Dermis microvascular lymphatic vessel endothelial cell (primary cell): Measurements from ENCODE around the gene SNAPIN. TPM values are rescaled to one million over a fixed set of nuclear protein-coding genes. Genes with fewer than 3 reads are reported as not detected.

ENCODE experiments used
- DNase-seq, 2 donors: peaks; one replicate each; pipeline versions ENCODE4 v3.0.0 to v3.0.0-alpha.2; 2010; ENCODE audit warnings: low read depth in 2 of 2
- total RNA-seq: library from RNA; depleted of rRNA; stranded (reverse); fragments of >200 nt; gene quantifications from 2 replicates; pipeline ENCODE4 v1.2.1, GENCODE V29; 2014

SNAPIN gene
- total RNA-seq, 1 donor from 2014 or later, result 55.5 TPM

DNA sequence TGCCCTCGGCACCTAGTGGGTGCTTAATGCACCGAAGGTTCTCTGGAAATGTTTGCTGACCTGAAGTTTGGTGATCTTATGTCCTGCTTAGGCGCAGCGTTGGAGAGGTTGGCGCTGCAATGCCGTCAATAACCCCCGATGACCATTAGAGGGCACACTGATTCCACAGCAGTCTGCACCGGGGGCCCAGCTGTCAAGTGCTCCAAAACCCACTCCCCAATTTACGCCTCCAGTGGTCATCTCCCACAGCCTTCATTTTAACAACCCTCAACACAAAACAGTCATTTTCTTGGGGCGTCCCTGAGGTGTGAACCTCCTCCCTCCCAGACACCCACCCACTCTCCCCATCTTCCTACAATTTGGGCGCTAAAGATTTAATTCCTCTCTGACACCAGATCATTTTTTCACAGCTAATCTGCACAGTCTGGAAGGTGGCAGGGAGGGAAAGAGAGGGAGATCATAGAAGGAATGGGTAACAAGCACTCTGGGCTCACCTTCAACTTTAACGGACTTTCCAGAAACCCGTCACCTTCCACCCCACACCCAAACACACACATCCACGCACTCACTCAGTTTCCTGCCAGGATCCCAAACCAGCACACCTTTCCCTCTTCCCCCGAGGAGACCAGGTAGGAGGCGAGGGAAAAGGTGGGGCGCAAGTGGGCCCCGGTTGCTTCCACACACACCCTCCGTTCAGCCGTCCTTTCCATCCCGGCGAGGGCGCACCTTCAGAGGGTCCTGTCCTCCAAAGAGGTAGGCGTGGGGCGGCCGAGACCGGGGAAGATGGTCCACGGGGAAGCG is 19.4 kb downstream of the SNAPIN start:
- DNase-seq, result peak in 1 of 2 donors; percentile 72

DNA sequence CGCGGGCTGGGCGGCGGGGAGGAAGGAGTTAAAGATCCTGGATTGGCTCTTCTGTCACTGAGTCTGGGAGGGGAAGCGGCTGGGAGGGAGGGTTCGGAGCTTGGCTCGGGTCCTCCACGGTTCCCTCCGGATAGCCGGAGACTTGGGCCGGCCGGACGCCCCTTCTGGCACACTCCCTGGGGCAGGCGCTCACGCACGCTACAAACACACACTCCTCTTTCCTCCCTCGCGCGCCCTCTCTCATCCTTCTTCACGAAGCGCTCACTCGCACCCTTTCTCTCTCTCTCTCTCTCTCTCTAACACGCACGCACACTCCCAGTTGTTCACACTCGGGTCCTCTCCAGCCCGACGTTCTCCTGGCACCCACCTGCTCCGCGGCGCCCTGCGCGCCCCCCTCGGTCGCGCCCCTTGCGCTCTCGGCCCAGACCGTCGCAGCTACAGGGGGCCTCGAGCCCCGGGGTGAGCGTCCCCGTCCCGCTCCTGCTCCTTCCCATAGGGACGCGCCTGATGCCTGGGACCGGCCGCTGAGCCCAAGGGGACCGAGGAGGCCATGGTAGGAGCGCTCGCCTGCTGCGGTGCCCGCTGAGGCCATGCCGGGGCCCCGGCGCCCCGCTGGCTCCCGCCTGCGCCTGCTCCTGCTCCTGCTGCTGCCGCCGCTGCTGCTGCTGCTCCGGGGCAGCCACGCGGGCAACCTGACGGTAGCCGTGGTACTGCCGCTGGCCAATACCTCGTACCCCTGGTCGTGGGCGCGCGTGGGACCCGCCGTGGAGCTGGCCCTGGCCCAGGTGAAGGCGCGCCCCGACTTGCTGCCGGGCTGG is 20.2 kb downstream of the SNAPIN start, which contains the start of gene NPR1:
Gene NPR1, plus strand, starts transcription at position 170 of the 818 bp plus-strand sequence. Its CDS starts 421 bp downstream, at position 591.
- peak in 1 of 2 donors; percentile 42 for DNase-seq

DNA sequence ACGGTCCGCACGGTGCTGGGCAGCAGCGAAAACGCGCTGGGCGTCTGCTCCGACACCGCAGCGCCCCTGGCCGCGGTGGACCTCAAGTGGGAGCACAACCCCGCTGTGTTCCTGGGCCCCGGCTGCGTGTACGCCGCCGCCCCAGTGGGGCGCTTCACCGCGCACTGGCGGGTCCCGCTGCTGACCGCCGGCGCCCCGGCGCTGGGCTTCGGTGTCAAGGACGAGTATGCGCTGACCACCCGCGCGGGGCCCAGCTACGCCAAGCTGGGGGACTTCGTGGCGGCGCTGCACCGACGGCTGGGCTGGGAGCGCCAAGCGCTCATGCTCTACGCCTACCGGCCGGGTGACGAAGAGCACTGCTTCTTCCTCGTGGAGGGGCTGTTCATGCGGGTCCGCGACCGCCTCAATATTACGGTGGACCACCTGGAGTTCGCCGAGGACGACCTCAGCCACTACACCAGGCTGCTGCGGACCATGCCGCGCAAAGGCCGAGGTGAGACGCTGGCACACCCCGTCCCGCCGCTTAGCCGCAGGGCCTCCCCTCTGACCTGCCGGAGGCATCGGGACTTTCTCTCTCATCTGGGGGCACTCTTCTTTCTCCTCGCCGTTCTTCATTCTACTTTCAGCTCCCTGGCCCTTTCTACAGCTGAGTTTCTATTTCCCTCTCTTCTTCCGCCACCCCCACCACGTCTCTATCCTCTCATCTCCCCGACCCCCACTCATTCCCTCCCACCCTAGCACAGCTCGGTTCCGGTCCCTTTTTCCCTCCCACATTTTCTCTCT is 21.0 kb downstream of the SNAPIN start:
- DNase-seq, result peak in 1 of 2 donors; percentile 53

DNA sequence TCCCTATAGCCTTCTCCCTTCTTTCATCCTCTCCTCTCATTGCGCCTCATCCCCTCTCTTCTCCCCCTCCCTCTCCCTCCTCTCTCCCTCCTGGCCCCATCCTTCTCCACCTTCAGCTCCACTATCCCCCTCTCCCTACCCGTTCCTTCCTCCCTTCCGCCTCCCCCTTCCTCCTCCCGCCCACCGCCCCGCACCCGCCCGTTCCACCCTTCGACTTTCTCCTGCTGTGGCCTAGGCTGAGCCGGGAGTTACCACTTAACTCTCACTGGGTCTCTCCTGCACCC is 21.6 kb downstream of the SNAPIN start:
- DNase-seq, result no peak

DNA sequence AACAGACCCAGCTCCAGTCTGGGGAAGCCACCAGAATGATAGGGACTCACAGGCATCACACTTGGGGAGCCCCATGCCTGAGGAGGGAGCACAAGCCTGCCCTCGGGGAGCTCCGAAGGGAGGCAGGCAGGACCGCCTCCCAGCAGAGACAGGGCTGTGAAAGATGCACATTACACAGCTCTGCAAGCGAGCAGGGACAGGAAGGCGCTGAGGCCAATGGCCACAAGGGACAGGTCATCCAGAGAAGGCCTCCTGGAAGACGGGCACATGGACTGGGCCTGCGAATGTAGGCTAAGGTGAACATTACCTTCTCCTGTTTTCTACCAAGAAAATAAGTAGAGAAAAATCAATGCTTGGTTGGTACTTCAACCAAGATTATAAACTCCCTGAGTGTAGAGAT is 24.2 kb downstream of the SNAPIN start:
- no peak for DNase-seq

DNA sequence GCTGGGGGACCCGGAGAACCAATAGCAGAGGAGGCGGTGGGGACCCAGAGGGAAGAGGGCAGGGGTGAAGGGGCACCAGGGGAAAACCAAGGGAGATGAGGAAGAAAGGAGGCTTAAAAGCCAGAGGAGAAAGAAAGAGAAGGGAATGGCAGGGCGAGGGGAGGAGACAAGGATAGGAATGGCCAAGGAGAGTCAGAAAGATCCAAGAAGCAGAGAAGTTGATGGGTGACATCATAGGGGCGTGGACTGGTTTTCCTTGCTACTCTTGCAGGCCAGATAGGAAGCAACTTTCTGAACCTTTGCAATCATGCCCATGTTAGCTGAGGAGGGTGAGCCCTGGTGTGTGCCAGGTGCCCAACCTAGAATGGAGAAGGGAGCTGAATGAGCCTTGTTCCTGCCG is 25.4 kb downstream of the SNAPIN start:
- no peak for DNase-seq

DNA sequence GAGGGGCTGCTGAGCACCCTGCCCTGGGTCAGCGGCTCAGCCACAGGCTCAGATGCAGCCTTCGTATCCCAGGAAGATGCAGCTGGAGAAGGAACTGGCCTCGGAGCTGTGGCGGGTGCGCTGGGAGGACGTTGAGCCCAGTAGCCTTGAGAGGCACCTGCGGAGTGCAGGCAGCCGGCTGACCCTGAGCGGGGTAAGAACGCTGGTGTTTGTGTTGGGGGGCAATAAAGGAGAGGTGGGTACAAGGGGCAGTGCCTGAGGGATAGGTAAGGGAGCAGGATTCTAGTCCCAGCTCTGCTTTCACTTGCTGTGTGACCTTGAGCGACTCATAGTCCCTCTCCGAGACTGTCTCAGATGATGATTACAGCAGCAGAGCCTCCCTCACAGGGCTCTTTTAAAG is 26.4 kb downstream of the SNAPIN start:
- DNase-seq, result no peak

DNA sequence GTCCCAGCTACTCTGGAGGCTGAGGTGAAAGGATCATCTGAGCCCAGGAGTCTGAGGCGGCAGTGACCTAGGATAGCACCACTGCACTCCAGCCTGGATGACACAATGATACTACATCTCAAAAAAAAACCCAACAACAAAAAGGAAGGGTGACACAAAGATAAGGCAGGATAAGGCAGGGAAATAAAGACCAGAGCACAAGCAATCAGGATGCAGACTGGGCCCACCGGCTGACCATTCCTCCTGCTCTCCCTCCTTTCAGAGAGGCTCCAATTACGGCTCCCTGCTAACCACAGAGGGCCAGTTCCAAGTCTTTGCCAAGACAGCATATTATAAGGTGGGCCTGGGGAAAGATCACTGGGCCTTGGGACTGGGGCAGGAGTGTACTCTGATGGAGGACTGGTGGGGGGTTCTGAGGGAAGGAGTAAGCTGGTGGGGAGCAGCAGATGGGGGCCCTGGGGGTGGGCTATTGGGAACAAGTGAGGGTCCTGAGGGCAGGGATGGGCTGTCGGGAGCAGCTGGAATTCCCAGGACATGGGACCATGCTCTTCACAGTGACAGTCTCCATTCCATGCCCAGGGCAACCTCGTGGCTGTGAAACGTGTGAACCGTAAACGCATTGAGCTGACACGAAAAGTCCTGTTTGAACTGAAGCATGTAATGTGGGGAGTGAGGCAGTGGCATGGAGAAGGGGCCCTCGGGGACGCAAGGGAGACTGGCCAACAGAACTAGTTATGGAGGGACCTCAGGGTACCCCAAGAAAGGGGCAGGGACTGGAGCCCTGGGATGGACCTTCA is 27.2 kb downstream of the SNAPIN start:
- DNase-seq, result no peak

DNA sequence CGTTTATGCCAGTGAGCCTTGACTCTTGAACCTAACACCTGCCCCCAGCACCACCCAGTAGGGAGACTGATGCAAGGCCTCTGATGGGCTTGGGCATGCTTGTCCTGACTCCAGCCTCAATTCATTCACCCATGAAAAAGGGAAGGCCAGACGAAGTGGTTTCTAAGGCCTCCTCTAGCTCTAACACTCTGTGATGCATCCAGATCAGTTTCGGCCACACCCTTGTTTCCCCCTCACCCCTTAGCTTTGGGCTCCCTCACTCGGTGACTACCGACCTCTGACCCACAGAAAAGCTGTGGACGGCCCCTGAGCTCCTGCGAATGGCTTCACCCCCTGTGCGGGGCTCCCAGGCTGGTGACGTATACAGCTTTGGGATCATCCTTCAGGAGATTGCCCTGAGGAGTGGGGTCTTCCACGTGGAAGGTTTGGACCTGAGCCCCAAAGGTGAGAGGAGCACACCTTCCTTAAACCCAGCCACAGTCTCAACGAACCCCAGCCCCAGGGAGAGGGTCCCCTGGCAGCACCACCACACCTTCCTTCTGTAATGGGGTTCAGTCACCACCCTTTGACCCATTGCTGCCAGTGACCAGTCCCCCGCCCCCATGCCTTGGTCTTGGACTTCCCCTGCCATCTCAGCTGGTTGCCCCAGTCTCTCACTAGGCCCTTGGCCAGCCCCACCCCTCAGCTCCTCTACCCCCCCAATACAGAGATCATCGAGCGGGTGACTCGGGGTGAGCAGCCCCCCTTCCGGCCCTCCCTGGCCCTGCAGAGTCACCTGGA is 29.0 kb downstream of the SNAPIN start:
- DNase-seq, result no peak

DNA sequence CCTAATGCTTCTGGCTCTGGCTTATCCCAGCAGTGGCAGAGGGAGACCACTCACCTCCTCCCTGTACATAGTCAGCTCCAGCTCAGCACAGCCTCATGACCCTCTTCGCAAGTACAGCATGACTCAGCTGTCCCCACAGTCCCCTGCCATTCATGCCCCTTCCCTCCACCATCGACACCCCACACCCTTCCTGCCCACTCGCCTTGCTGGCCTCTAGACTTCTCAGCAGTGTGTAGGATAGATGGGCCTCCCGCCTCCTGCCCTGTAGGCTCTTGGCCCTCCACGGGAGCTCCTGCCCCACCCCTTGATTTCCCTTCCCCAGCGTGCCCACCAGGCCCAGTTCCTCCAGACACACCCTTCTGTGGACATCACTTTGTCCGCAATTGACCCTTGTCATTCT is 29.8 kb downstream of the SNAPIN start:
- no peak for DNase-seq

DNA sequence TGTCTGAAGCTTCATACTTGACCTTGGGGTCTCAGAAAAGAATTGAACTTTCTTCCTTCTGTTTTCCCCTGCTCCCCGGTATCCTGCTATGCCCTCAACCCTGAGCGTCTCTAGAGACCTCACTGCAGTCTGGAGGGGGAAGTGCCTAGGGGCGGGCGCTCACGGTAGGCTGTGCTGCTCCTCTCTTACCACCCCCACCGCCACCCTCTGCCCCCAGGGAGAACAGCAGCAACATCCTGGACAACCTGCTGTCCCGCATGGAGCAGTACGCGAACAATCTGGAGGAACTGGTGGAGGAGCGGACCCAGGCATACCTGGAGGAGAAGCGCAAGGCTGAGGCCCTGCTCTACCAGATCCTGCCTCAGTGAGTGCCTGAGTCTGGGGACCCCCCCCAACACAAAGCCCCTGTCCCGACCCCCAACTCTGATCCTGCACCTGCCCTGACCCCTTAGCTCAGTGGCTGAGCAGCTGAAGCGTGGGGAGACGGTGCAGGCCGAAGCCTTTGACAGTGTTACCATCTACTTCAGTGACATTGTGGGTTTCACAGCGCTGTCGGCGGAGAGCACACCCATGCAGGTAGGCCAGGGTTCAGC is 30.3 kb downstream of the SNAPIN start:
- no peak for DNase-seq

DNA sequence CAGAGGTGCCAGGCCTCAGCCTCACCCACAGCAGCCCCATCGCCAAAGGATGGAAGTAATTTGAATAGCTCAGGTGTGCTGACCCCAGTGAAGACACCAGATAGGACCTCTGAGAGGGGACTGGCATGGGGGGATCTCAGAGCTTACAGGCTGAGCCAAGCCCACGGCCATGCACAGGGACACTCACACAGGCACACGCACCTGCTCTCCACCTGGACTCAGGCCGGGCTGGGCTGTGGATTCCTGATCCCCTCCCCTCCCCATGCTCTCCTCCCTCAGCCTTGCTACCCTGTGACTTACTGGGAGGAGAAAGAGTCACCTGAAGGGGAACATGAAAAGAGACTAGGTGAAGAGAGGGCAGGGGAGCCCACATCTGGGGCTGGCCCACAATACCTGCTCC is 35.0 kb downstream of the SNAPIN start:
- no peak for DNase-seq

DNA sequence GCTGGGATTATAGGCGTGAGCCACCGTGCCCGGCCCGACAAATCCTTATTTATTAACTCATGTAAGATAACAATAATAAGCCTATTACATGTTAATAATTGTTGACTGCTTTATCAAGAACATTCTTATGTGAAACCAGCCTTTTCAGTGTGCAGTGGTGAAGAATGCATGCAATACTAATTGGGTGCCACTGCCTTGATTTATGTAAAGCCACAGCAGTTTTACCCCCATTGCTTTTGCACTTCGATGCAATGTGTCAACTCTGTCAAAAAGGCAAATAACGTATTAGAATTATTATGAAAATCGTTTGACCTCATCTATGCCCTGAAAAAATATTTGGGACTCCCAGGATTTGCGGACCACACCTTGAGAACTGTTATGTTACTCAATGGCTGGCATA is 38.2 kb downstream of the SNAPIN start:
- DNase-seq, result no peak

DNA sequence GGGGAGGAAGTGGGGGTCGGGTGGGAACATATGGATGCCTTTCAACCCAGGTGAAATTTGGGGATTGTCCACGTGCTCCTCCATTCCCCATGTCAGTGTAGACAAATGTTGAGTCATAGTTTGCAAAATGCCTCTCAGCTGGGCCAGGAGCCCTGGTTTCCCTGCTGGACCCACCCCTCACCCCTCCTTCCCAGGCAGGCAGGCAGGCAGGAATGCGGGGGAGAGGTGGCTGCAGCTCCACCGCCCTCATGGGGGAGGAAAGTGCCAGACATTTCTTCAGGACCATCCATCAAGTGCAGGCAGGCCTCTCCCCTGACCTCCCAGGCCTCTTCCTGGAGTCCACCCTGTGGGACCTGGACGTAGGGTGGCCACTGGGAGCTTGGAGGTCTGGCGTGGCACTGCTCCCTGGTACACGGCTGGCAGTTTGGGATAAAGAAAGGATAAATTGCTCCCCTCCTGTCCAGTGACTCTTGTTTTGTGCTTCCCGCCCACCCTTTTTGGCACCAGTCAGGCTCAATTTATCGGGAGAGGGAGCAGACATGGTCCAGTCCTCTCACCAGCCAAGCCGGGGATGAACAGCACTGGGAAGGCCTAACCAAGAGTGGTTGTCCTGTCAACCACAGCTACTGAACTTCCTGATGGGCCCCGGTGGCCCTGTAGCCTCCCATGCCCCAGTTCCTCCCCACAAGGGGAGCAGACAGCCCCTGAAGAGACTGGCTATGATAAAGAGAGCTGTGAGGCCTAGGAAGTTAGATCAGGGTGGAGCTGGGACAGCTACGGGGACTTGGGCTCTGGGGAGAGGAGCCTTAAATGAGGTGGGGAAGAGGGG is 38.9 kb downstream of the SNAPIN start:
- DNase-seq, result peak in 1 of 2 donors; percentile 8

DNA sequence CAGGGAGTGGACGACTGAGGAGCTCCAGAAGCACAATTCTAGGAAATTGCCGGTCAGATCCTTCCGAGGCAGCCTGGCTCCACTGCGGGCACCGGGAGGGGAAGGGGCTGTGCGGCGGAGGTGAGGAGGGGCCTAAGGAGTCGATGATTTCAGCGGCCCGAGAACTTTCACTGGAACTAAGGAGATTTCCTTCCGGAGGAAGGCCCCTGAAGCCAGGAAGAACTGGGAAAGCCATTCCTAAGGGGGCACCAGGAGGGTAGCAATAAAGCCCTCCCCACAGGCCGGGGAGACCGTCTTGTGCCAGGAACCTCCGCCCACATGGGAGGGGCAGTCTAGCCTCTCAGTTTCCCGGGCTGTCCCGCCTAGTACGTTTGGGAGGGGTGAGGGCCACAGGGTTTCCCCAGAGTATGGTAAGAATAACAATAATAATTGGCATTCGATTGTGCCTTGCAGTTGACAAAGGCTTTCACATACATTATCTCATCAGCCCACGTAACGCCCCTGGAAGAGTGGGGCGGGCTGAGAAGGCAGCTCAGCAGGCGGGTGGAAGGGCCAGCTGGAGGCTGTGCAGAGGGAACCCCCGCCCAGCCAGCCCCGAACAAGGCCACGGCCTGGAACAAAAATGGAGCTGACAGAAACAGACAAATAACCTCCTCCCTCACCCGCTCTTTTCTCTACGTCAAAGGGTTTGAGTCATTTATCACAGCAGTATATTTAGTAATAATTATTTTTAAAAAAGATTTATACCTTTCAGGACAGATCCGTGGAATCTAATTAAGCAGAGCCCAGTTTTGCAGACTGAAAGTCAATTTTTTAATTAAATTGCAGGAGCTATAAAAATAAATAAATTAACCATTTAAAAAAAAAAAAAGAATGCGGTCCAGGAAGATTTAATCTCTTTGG is 39.8 kb downstream of the SNAPIN start:
- DNase-seq, result peak; percentile 10 to 84

DNA sequence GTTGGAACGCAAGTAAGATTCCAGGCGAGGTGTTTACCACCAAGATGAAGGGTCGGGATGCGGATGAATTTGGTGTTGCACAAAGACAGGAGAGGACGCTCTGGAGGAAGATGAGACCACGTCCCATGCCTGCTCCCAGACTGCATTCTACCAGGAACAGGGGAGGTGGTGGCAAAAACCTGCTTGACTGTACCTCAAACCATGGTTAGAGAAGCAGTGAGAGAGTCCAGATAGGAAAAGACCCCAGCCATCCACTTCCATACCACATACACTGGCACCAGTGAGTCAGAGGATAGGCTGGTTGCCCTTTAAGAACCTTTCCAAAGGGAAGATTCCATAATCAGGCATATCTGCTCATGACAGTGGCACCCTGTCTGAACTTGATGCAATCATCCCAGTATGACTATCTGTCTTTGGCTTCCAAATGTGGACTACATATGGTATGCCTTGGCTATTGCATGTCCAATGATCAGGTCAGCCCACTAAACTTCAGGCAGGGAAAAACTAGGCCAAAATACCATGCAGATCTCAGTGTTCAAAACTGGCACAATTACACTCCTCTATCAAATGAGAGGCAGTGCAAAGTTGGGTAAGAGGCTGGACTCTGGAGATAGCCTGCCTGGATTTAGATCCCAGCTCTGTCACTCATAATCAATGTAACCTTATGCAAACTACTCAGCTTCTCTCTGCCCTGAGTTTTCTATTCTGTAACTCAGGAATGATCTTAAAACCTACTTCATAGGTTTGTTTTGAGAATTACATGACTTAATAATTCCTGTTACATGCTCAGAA is 40.6 kb downstream of the SNAPIN start:
- DNase-seq, result peak in 1 of 2 donors; percentile 27

DNA sequence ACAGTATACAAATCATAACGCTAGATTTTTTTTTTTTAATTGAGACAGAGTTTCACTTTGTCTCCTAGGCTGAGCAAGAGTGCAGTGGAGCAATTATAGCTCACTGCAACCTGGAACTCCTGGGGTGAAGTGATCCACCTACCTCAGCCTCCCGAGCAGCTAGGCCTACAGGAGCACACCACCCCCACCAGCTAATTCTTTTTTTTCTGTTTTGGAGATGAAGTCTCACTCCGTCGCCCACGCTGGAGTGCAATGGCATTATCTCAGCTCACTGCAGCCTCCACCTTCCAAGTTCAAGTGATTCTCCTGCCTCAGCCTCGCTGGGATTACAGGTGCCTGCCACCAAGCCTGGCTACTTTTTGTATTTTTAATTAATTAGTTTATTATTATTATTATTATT is 41.3 kb downstream of the SNAPIN start:
- no peak for DNase-seq
